Fibroblast of mammary gland (primary cell): ENCODE measurements around the gene LSG1.
"Not testable (repeated sequence)": the region's sequence is repeated elsewhere in the genome, so short reads cannot be mapped to it uniquely, and the experiment has no call there.

Experiments used
- DNase-seq: peaks from one replicate; pipeline ENCODE4 v3.0.0-alpha.2; 2010; ENCODE audit warnings: low read depth
- H3K4me3 ChIP-seq: 2 replicates; pipeline ENCODE4 v1.5.1; 2011; ENCODE audit warnings: low read depth, mild to moderate bottlenecking, low read length, moderate library complexity; ENCODE audit not compliant: control insufficient read depth
- TF ChIP-seq, protein P1 (sequence below): conservative IDR thresholded peaks from 2 replicates; pipeline ENCODE4 v1.5.1; 2011; ENCODE audit warnings: low read depth, low read length, inconsistent platforms; ENCODE audit not compliant: control insufficient read depth, insufficient read depth

The LSG1 gene

DNA sequence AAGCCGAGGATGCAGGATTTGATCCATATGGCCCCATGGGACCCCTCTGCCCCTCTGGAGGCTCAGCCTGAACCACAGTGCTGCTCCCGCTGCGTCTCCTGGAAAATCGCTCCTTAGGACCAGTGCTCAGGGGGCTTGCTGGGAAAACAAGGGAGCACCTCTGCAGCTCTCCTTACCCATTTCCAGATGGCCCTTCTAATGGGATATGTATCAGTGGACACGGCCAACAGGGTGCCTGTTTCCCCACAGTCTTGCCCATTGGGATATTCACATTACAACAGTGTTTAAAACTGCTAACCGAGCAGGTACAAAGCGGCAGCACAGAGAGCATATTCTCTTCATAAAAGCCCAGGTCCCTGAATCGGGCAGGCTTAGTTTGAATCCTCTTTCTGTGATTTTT, 65.8 kb downstream of the LSG1 start:
- TF ChIP-seq, protein P1, sequence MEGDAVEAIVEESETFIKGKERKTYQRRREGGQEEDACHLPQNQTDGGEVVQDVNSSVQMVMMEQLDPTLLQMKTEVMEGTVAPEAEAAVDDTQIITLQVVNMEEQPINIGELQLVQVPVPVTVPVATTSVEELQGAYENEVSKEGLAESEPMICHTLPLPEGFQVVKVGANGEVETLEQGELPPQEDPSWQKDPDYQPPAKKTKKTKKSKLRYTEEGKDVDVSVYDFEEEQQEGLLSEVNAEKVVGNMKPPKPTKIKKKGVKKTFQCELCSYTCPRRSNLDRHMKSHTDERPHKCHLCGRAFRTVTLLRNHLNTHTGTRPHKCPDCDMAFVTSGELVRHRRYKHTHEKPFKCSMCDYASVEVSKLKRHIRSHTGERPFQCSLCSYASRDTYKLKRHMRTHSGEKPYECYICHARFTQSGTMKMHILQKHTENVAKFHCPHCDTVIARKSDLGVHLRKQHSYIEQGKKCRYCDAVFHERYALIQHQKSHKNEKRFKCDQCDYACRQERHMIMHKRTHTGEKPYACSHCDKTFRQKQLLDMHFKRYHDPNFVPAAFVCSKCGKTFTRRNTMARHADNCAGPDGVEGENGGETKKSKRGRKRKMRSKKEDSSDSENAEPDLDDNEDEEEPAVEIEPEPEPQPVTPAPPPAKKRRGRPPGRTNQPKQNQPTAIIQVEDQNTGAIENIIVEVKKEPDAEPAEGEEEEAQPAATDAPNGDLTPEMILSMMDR: no peak
- H3K4me3 ChIP-seq: no peak overlapping the region
- no peak for DNase-seq

DNA sequence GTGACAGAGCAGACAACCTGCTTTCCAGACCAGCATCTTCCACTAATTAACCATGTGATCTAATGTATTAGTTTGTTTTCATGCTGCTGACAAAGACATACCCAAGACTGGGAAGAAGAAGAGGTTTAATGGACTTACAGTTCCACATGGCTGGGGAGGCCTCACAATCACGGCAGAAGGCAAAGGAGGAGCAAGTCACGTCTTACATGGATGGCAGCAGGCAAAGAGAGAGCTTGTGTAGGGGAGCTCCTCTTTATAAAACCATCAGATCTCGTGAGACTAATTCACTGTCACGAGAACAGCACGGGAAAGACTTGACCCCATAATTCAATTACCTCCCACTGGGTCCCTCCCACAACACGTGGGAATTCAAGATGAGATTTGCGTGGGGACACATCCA, 66.7 kb downstream of the LSG1 start:
- not testable (repeated sequence) for H3K4me3 ChIP-seq, DNase-seq

DNA sequence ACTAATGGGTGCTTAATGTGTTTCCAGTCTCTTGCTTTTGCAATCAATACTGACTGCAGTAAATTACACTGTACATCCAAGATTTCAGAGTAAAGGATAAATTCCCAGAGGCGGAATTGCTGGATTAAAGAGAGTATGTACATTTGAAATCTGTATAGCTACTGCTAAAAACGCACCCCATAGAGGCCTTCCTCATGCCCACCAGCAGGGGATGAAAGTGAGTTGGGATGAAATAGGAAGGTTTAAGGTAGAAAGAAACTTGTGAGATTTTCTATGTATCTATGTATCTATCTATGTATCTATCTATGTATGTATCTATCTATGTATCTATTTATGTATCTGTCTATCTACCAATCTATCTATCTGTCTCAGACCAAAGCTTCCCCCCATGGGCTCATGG, 67.2 kb downstream of the LSG1 start:
- TF ChIP-seq, protein P1: peak; percentile 40
- H3K4me3 ChIP-seq: no peak overlapping the region
- no peak for DNase-seq

DNA sequence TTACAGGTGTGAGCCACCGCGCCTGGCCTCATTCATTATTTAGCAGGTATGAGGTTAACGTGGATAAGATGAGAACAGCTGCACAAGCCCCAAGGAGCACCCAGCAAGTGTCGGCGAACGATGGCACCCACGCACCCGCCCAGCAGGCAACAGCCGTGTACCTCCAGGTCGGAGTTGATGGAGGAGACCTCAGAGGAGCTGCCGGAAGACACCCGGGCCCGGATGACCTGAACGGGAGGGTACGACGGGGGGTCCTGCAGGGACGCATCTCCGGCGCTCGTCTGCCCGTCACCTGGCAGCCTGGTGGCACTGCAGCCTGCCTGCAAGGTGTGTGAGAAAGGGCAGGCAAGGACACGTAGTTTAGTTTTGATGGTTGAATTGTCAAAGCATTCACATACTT, 67.9 kb downstream of the LSG1 start:
- TF ChIP-seq, protein P1: no peak
- no peak for DNase-seq

DNA sequence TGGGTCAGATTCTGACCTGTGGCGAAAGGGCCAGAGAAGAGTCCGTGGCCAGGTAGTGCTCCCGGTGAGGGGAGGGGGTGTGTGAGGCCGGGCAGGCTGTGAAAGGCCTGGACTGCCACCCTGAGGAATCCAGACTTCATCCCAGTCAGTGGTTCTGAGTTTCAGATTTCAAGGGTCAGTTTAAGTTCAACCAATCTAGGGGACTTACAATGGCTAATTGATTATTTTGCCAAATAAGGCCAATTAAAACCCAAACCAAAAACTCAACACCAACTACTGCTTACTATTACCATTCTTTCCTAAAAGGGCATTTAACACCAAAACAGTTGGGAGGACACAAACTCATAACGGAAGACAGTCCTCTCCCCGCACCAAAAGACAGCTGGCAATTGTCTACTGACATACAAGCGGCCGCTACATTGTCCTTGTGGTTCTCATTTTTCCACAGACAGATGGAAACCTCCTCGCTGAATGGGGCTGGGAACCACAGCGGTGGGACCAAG, 69.3 kb downstream of the LSG1 start:
- no peak overlapping the region for H3K4me3 ChIP-seq
- no peak for DNase-seq
- TF ChIP-seq, protein P1: no peak

More for the DNA sequence above, 67.9 kb downstream of the LSG1 start:
- H3K4me3 ChIP-seq: no peak overlapping the region

DNA sequence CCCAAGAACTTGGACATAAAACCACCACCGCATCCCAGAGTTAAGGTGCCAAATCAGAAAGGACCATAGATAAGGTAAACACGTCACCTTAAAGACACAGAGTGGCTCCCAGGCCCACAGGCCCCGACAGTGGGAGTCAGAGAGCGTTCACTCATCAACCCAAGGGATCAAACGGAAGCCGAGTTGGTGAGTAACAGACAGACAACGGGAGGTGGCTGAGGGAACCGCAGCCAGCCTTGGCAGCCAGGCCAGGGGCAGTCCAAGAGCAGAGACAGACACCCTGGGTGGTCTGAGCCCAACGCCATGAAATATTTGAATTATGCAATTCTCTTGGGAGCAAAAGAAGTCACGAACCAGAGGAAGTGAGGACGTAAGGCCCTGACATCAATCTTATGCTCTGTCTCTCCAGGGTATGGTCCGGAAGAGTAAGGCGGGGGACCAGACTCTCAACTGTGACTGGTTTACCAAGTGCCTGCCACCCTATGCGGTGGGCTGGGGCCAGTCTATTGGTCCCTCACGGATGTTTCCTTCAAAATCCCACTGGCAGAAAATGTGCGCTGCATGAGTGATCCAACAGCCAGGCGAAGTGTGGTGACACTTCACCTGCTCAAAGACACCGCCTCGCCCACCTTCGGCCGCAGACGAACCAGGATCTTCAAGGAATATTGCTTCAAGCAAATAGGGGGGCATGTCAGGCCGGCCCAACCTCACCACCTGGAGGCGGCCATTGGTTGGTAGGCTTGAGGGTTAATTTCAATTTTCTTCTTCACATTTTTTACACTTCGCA, 73.0 kb downstream of the LSG1 start:
- DNase-seq: peak; percentile 61
- TF ChIP-seq, protein P1: no peak
- H3K4me3 ChIP-seq: no peak overlapping the region

DNA sequence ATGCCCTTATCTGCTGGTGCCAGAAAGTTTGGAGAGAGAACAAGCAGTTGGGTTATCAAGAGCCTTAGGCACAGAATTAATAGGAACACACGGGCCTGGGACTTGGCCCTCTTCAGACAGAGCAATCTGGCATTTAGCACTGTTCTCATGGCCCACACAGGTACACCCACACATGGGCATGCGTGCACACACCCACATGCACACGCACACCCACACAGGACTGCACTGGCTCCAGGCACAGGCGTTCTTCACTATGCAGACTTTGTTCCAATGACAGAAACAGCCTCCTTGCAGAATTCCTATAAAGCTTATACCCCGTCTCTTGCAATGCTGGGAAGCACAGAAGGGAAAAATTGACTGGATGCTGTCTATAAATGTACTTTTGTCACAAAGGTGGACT, 75.1 kb downstream of the LSG1 start:
- TF ChIP-seq, protein P1: no peak
- DNase-seq: no peak
- H3K4me3 ChIP-seq: no peak overlapping the region
